HG02798 (cell line): ENCODE results near the gene HDDC3.
"Not testable (repeated sequence)": the region's sequence is repeated elsewhere in the genome, so short reads cannot be mapped to it uniquely, and the experiment has no call there.

Source experiments
- ATAC-seq: cut with Tn5 transposase; IDR thresholded peaks from one replicate; pipeline ENCODE4 v1.9.1; 2021; ENCODE audit warnings: mild to moderate bottlenecking; ENCODE audit not compliant: unreplicated experiment, poor library complexity

Gene HDDC3

GRCh38 chr15:90933301-90933700 is 952 bp upstream of the HDDC3 start:
- no peak for ATAC-seq

DNA sequence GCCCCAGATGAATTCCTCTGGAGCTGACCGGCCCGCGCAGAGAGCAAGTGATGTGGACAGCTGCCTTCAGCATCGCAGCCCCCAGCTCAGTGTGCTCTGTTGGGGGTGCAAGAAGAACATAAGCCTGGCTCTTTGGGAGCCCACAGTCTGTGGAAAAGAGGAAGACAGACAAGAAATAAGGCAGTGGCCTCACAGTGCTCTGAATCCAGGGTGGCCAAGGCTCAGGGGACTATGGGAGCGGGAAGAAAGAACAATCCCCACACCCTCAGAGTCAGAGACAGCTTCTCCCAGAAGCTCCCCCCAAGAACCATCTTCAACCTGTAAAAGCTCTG is 277 bp upstream of the HDDC3 start:
- no peak for ATAC-seq

DNA sequence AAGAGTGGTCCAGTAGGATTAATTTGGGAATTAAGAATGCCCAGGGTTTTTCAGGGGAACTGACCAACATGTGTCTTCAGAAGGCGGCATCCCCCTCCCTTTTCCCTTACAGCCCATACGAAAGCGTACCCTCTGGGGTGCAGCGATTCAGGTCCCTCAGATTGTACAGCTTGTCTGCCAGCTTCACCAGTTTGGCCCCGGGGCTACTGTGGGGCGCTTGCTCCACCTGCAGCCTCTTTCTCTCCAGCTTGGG is 848 bp downstream of the HDDC3 start:
- ATAC-seq, result no peak

DNA sequence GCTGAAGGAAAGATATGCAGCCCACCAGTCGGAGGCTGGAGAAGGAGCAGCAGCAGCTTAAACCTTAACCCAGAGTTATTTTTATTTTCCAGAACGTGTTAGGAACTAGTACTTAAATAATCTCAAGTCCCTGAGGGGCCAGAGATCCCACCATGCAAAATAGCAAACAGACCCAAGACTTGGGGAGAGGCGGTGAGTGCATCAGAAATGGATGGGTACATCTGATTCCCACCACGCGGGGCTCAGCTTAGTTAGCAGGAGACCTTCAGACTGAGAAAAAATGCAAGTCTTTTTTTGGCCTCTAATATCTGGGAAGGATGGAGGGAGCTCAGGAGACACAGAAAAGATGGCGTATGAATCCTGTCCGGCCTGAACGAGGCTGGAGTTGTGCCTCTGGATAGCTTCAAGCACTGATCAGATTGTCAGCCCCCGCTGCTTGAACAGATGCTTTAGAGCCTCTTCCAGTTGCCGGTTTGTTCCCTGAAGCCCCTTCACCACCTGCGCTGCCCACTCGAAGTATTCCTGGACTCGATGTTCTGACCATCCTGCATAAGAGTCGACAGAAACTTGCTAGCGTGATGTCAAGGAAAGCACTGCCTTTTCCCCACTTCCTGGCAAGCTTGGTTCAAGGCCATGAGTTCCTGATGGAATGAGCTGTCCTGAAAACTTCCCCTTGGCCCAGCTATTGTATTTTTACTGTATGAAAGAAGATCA is 1.3 kb downstream of the HDDC3 start:
- no peak for ATAC-seq

- no peak for ATAC-seq
Measured at GRCh38 chr15:90929246-90930019, 2.9 kb downstream of the HDDC3 start.

DNA sequence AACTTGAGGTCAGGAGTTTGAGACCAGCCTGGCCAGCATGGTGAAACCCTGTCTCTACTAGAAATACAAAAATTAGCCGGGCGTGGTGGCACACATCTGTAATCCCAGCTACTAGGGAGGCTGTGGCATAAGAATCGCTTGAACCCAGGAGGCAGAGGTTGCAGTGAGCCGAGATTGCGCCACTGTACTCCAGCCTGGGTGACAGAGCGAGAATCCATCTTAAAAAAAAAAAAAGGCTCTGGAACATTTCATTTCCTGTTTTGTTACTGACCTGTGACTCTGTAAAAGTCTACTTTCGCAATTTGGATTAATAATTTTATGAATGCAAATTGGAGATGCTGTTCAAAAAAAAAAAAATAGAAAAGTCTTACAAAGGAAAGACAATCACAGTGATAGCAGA is 4.2 kb downstream of the HDDC3 start:
- ATAC-seq, result not testable (repeated sequence)

GRCh38 chr15:90926766-90927165 is 5.6 kb downstream of the HDDC3 start:
- not testable (repeated sequence) for ATAC-seq

- ATAC-seq, result peak; percentile 72
Measured at GRCh38 chr15:90924375-90924774, 8.0 kb downstream of the HDDC3 start.

GRCh38 chr15:90922712-90923322 is 9.5 kb downstream of the HDDC3 start:
- peak; percentile 81 for ATAC-seq

GRCh38 chr15:90921887-90922286 is 10.5 kb downstream of the HDDC3 start:
- no peak for ATAC-seq

DNA sequence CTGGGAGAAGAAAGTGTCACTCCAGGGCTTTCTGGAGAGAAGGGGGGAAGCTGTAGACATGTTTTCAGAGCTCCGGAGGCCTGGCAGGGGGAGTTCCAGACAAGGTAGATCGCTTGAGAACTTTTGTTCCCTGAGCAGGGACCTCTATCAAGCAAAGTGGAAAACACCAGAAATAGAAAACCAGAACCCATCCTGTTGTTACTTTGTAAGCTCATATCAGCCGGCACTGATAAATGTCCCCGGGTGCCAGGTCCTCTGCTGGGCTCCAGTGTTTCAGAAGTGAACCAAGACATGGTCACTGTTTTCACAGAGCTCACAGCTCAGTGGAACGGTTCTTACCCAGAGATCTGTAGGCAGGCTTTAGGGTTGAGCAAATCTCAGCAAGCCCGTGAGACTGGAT is 13.5 kb downstream of the HDDC3 start:
- ATAC-seq, result no peak

GRCh38 chr15:90918034-90918788 is 14.1 kb downstream of the HDDC3 start:
- no peak for ATAC-seq

- no peak for ATAC-seq
Measured at GRCh38 chr15:90917569-90917968, 14.8 kb downstream of the HDDC3 start.

DNA sequence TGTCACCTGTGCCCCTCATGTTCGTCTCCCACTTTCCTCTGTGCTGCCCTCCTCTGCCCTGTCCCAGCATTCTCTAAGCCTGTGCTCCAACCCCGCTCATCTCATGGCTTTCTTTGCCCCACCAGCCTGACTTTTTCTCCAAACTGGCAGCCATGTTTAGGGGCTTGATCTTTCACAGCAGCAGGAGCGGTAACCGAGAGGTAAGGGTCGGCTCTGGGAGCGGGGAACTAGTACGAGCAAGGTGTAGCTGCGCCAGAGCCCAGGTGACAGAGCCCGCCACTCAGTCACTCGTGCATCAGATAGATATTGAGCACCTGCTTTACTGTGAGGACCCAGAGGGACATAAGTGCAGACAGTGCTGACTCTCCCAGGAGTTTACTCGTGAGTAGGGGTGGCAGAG is 15.9 kb downstream of the HDDC3 start:
- ATAC-seq, result no peak

- ATAC-seq, result no peak
Measured at GRCh38 chr15:90915808-90916440, 16.4 kb downstream of the HDDC3 start.

DNA sequence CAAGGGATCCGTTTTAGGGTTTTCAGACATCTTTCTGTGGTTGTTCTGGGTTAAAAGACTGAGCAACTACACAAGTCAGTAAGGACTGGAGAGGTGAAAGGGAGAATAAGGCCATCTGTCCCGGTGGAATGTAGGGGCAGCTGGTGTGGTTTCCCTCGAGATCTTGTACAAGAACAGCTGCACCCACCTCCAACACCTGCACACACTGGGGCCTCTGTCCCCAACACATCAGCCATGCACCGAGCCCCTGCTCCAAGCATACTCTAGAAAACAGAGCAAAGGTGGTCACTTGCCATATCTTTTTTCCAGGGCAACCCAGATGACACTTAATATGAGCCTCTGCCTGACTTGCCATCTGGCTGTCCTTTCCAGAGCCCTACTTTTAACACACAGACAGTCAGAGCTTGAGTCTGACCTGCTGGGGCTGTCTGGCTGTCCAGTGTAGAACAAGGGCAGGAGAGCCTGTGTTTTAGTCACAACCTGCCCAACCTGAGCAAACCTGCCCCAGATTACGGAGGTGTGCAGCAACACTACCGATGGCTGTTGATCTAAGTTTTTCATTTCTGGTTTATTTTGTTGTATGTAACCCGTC is 17.0 kb downstream of the HDDC3 start:
- no peak for ATAC-seq

DNA sequence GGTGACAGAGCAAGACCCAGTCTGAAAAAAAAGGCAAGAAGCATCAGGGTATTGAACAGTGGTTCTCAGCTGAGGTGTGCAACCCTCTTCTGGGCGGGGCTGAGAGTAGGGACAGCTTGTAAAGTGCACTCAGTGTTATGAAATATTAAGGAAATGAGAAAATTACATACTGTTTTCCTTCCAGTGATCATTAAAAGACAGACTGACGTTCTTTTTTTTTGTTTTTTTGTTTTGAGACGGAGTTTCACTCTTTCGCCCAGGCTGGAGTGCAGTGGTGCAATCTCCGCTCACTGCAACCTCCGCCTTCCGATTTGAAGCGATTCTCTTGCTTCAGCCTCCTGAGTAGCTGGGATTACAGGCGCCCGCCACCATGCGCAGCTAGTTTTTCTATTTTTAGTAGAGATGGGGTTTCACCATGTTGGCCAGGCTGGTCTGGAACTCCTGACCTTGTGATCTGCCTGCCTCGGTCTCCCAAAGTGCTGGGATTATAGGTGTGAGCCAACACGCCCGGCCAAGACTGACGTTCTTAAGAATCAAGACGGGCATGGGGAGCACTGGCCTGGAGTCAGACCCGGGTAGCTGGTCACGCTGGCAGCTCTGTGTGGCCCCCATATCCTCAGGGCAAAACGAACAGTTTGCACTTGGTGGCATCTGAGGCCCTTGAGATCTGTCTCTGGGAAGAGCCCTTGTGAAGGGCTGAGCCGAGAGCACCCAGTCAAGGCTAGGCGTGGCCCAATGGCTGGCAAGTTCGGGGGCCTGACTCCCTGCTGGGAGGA is 17.9 kb downstream of the HDDC3 start:
- ATAC-seq, result no peak

- no peak for ATAC-seq
Measured at GRCh38 chr15:90913398-90913944, 18.9 kb downstream of the HDDC3 start.

- no peak for ATAC-seq
Measured at GRCh38 chr15:90912770-90913075, 19.6 kb downstream of the HDDC3 start.
